Stimulated activated CD8-positive, alpha-beta memory T cell treated with anti-CD3 and anti-CD28 coated beads, Interleukin-15, amount 100 ng/mL, for 1 hour (primary cell): Measurements from ENCODE around the gene CERS6.
"Not testable (repeated sequence)": the region's sequence is repeated elsewhere in the genome, so short reads cannot be mapped to it uniquely, and the experiment has no call there.

ENCODE experiments used
- DNase-seq: peaks from one replicate; pipeline ENCODE4 v3.0.0-alpha.2; 2020; ENCODE audit warnings: low read depth

CERS6 gene

GRCh38 chr2:168501466-168502065, 45.5 kb downstream of the CERS6 start:
- no peak for DNase-seq

- not testable (repeated sequence) for DNase-seq
Observed at GRCh38 chr2:168502852-168503251, 46.8 kb downstream of the CERS6 start.

GRCh38 chr2:168503901-168504300, 47.8 kb downstream of the CERS6 start:
- no peak for DNase-seq

GRCh38 chr2:168504323-168504722, 48.3 kb downstream of the CERS6 start:
- DNase-seq, result no peak

- DNase-seq, result no peak
Observed at GRCh38 chr2:168510125-168510756, 54.2 kb downstream of the CERS6 start.

- DNase-seq, result no peak
Observed at GRCh38 chr2:168514692-168515091, 58.6 kb downstream of the CERS6 start.

- no peak for DNase-seq
Observed at GRCh38 chr2:168515502-168515901, 59.4 kb downstream of the CERS6 start.

GRCh38 chr2:168517816-168518215, 61.7 kb downstream of the CERS6 start:
- no peak for DNase-seq

GRCh38 chr2:168518555-168519066, 62.5 kb downstream of the CERS6 start:
- DNase-seq, result no peak

- no peak for DNase-seq
Observed at GRCh38 chr2:168519534-168520308, 63.6 kb downstream of the CERS6 start.

- DNase-seq, result no peak
Observed at GRCh38 chr2:168521053-168521741, 65.1 kb downstream of the CERS6 start.

- no peak for DNase-seq
Observed at GRCh38 chr2:168522446-168522845, 66.4 kb downstream of the CERS6 start.

- DNase-seq, result no peak
Observed at GRCh38 chr2:168524005-168524404, 67.9 kb downstream of the CERS6 start.

GRCh38 chr2:168525020-168525419, 68.9 kb downstream of the CERS6 start:
- DNase-seq, result no peak

GRCh38 chr2:168525716-168526446, 69.8 kb downstream of the CERS6 start:
- DNase-seq, result no peak

- no peak for DNase-seq
Observed at GRCh38 chr2:168526641-168527040, 70.6 kb downstream of the CERS6 start.

GRCh38 chr2:168528016-168528415, 71.9 kb downstream of the CERS6 start:
- no peak for DNase-seq

GRCh38 chr2:168528469-168528868, 72.4 kb downstream of the CERS6 start:
- DNase-seq, result no peak

- DNase-seq, result no peak
Observed at GRCh38 chr2:168529054-168529833, 73.2 kb downstream of the CERS6 start.

- no peak for DNase-seq
Observed at GRCh38 chr2:168529900-168530561, 74.0 kb downstream of the CERS6 start.
